SJCRH30 (cell line): ENCODE data around the gene INTS12. TPM values are rescaled to one million over a fixed set of nuclear protein-coding genes. Genes with fewer than 3 reads are reported as not detected.
"Not testable (repeated sequence)": the region's sequence is repeated elsewhere in the genome, so short reads cannot be mapped to it uniquely, and the experiment has no call there.

Experiments
- DNase-seq, 2 experiments: peaks; one replicate each; pipeline ENCODE4 v3.0.0-alpha.2; 2015 to 2020
- H3K27ac ChIP-seq: fragments of 250-450 bp; sonication (Bioruptor Pico); 2 replicates; pipeline ENCODE4 v1.5.1; 2020; ENCODE audit warnings: mild to moderate bottlenecking, moderate library complexity
- H3K27me3 ChIP-seq: fragments of 250-450 bp; sonication (Bioruptor Pico); 2 replicates; pipeline ENCODE4 v1.5.1; 2020; ENCODE audit warnings: mild to moderate bottlenecking, moderate library complexity
- H3K36me3 ChIP-seq: fragments of 250-450 bp; sonication (Bioruptor Pico); 2 replicates; pipeline ENCODE4 v1.5.1; 2020; ENCODE audit warnings: mild to moderate bottlenecking, moderate library complexity
- H3K4me1 ChIP-seq: fragments of 250-450 bp; sonication (Bioruptor Pico); 2 replicates; pipeline ENCODE4 v1.5.1; 2020; ENCODE audit warnings: mild to moderate bottlenecking, moderate library complexity
- H3K4me3 ChIP-seq: fragments of 250-450 bp; sonication (Bioruptor Pico); 2 replicates; pipeline ENCODE4 v1.5.1; 2020; ENCODE audit warnings: mild to moderate bottlenecking, moderate library complexity
- H3K9me3 ChIP-seq: fragments of 250-450 bp; sonication (Bioruptor Pico); replicated peaks from 2 replicates; pipeline ENCODE4 v1.5.1; 2020; ENCODE audit warnings: mild to moderate bottlenecking, moderate library complexity
- total RNA-seq: library from RNA; depleted of rRNA; stranded (reverse); fragments of >200 nt; shearing (Covaris generic); gene quantifications from 2 replicates; pipeline ENCODE4 v1.2.3, GENCODE V29; 2014

INTS12 gene
- total RNA-seq, 1 experiment from 2014 or later = 27.0 TPM

- DNase-seq = peak; percentile 64 to 88
- H3K36me3 ChIP-seq = no peaks in the 10 kb centered on the region
- peak overlapping the region; percentile 85 for H3K4me3 ChIP-seq
- H3K4me1 ChIP-seq = peaks cover 10% of the 10 kb centered on the region
- H3K27me3 ChIP-seq = no peaks in the 10 kb centered on the region
- no peaks in the 10 kb centered on the region for H3K9me3 ChIP-seq
- peak overlapping the region; percentile 91 for H3K27ac ChIP-seq
Measured at GRCh38 chr4:105710678-105711077, 2.2 kb upstream of the INTS12 start.

DNA sequence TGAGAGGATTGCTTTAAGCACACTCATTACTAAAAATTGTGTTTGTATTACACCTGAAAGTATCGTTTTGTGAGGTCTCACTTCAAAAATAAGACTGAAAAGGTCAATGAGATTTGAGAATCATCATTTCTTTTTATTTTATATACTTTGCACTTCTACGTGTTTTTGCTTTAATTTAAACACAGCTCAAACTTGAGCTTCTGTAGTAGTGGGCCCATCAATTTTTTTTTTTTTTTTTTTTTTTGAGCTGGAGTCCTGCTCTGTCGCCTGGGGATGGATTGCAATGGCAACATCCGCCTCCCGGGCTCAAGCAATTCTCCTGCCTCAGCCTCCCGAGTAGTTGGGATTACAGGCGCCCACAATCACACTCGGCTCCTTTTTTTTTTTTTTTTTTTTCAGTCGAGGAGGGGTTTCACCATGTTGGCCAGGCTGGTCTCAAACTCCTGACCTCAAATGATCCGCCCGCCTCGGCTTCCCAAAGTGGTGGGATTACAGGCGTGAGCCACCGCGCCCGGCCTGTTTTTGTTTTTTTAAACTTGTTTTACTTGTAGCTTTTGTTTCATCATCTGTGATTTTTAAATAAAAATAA, 1.6 kb upstream of the INTS12 start:
- H3K27ac ChIP-seq = peak overlapping the region; percentile 91
- H3K4me3 ChIP-seq = peak overlapping the region; percentile 85
- DNase-seq = peak; percentile 69 to 75
- peaks cover 10% of the 10 kb centered on the region for H3K4me1 ChIP-seq
- no peaks in the 10 kb centered on the region for H3K27me3 ChIP-seq
- no peaks in the 10 kb centered on the region for H3K9me3 ChIP-seq
- H3K36me3 ChIP-seq = 0 out of 2 replicates have a peak, but pooled peaks cover 2% of the 10 kb centered on the region

DNA sequence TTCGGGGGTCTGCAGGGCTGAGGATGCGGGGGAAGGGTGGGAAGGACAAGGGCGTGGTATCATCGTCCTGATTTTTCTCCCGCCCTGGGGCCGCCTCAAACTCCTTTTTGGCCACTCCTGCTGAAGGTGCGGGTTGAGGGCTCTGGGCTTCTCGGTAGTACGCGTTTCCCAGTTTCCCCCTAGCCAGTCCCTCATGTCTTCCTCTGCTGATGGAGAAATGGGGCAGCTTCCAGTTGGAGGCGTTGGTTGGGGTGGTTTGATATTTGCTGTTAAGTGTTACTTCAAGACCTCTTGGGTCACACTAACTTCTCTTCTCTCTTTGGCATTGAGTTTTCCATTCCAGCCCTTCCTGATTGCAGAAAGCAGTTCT, 577 bp upstream of the INTS12 start:
- Histone ChIP-seq H3K9me3 (no peaks in the 10 kb centered on the region), H3K36me3 (0 out of 2 replicates have a peak, but pooled peaks cover 2% of the 10 kb centered on the region), H3K27ac (peak overlapping the region; percentile 91), H3K4me3 (peak overlapping the region; percentile 85), H3K27me3 (no peaks in the 10 kb centered on the region), H3K4me1 (peaks cover 9% of the 10 kb centered on the region)
- DNase-seq = peak; percentile 52 to 65

- Histone ChIP-seq H3K4me1 (peaks cover 8% of the 10 kb centered on the region), H3K9me3 (no peaks in the 10 kb centered on the region), H3K27me3 (no peaks in the 10 kb centered on the region), H3K27ac (peak overlapping the region; percentile 91), H3K4me3 (peak overlapping the region; percentile 85), H3K36me3 (0 out of 2 replicates have a peak, but pooled peaks cover 2% of the 10 kb centered on the region)
- DNase-seq = no peak
Measured at GRCh38 chr4:105707782-105708180, 708 bp downstream of the INTS12 start.

DNA sequence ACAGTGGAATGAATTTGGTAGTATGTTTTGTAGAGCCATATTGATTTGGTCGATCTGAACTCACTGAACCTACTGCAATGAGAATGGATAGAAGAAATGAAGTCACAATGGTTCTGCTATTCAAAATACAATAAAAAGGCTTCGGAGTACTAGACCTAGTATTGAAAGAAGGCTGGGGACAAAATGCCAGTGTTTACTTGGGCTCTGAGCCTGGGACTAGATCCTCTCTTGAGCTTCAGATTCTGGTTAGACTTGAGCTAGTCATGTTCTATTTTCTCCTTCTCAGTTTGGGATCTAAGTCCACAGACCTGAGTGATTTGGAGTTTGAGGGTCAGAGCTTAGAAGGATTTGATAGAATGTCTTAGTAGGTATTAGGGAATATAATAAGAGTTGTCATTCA, 9.9 kb downstream of the INTS12 start:
- H3K9me3 ChIP-seq = no peaks in the 10 kb centered on the region
- no peak overlapping the region for H3K4me3 ChIP-seq
- no peaks in the 10 kb centered on the region for H3K27me3 ChIP-seq
- no peaks in the 10 kb centered on the region for H3K4me1 ChIP-seq
- no peak for DNase-seq
- no peak overlapping the region for H3K27ac ChIP-seq
- peaks cover 7% of the 10 kb centered on the region; the same call in 1 of the 2 replicates for H3K36me3 ChIP-seq

- H3K4me1 ChIP-seq, H3K27ac ChIP-seq, H3K27me3 ChIP-seq, H3K9me3 ChIP-seq, DNase-seq, H3K4me3 ChIP-seq: not testable (repeated sequence)
- H3K36me3 ChIP-seq = peaks cover 25% of the 10 kb centered on the region
Measured at GRCh38 chr4:105695832-105696231, 12.7 kb downstream of the INTS12 start.

DNA sequence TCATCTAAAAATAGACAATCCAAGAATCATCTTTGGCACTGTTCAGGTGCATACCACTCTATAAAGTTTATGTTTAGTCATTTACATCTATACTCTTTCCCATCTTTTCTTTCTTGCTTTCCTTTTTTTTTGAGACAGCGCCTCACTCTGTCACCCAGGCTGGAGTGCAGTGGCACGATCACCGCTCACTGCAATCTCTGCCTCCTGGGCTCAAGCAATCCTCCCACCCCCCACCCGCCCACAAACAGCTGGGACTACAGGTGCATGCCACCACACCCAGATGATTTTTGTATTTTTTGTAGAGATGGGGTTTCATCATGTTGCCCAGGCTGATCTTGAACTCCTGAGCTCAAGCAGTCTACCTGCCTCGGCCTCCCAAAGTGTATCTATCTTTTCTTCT, 13.7 kb downstream of the INTS12 start:
- H3K4me3 ChIP-seq, DNase-seq, H3K9me3 ChIP-seq, H3K4me1 ChIP-seq, H3K27ac ChIP-seq, H3K27me3 ChIP-seq: not testable (repeated sequence)
- H3K36me3 ChIP-seq = peaks cover 32% of the 10 kb centered on the region

- H3K27ac ChIP-seq = no peak overlapping the region
- no peaks in the 10 kb centered on the region for H3K9me3 ChIP-seq
- no peak overlapping the region for H3K4me3 ChIP-seq
- no peaks in the 10 kb centered on the region for H3K27me3 ChIP-seq
- DNase-seq = peak in 1 of 2 experiments; percentile 48
- H3K36me3 ChIP-seq = peaks cover 70% of the 10 kb centered on the region
- no peaks in the 10 kb centered on the region for H3K4me1 ChIP-seq
Measured at GRCh38 chr4:105686571-105686970, 21.9 kb downstream of the INTS12 start.

GRCh38 chr4:105683038-105683437, 25.5 kb downstream of the INTS12 start:
- Histone ChIP-seq H3K4me1 (peaks cover 15% of the 10 kb centered on the region), H3K27me3 (no peaks in the 10 kb centered on the region), H3K27ac (no peak overlapping the region), H3K9me3 (no peaks in the 10 kb centered on the region), H3K36me3 (peaks cover 41% of the 10 kb centered on the region), H3K4me3 (no peak overlapping the region)
- no peak for DNase-seq

DNA sequence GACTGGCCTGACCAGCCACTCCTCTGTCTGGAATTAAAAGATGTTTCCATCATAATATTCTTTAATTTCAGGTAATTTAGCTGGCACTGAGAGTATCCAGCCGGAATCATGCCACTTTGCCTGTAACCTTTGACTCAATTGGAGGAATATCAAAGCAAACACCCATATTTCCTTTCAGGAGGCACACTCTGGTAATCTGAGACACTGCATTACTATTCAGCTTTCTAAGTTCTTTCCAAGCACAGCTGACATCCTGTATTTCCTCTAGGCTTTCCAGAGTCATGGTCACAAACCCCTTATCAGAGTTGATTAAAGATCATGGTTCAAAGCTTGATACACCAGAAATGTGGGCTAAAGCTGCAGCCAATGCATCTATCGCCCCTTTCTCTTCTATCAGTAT, 29.3 kb downstream of the INTS12 start:
- DNase-seq = peak in 1 of 2 experiments; percentile 57
- H3K4me1 ChIP-seq = peaks cover 15% of the 10 kb centered on the region
- H3K36me3 ChIP-seq = peaks cover 18% of the 10 kb centered on the region
- no peaks in the 10 kb centered on the region for H3K9me3 ChIP-seq
- no peaks in the 10 kb centered on the region for H3K27me3 ChIP-seq
- no peak overlapping the region; the same call in 1 of the 2 replicates for H3K27ac ChIP-seq
- H3K4me3 ChIP-seq = no peak overlapping the region

DNA sequence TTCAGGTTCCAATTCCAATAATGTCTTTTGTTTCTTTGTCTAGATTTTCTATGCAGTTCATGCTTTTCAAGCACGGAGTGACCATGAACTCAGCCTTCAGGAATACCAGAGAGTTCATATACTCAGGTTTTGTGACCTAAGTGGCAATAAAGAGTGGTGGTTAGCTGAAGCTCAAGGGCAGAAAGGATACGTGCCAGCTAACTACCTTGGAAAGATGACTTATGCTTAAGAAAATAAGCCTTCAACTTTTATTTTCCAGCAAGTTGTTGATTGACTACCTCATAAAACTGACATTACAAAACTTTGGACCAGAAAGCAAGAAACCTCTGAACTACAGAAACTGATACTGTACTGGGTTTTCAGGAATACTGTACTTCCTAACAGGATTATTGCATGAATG, 30.8 kb downstream of the INTS12 start:
- no peak for DNase-seq
- Histone ChIP-seq H3K27ac (no peak overlapping the region), H3K4me3 (no peak overlapping the region), H3K27me3 (no peaks in the 10 kb centered on the region), H3K9me3 (no peaks in the 10 kb centered on the region), H3K4me1 (peaks cover 15% of the 10 kb centered on the region), H3K36me3 (peaks cover 9% of the 10 kb centered on the region)

DNA sequence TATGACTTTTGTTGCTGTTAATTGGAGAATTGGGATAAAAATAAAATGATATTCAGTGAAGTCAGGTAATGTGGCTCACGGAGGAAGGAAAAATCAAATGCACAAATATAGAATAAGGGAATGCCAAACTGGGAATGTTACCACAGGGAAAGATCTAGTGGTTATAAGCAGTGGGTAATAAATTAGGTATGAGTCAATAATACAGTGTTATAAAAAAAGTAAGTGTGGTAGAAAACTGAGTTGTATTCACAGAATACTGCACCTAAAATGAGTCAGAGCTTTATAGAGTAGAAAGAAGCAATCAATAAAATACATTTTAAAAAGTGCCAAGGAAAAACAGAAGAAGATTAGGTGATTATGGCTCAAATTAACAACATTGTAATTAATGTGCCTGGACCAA, 34.5 kb downstream of the INTS12 start:
- Histone ChIP-seq H3K27me3 (no peaks in the 10 kb centered on the region), H3K36me3 (no peaks in the 10 kb centered on the region), H3K4me1 (peaks cover 2% of the 10 kb centered on the region), H3K9me3 (no peaks in the 10 kb centered on the region), H3K4me3 (no peak overlapping the region), H3K27ac (no peak overlapping the region)
- no peak for DNase-seq

DNA sequence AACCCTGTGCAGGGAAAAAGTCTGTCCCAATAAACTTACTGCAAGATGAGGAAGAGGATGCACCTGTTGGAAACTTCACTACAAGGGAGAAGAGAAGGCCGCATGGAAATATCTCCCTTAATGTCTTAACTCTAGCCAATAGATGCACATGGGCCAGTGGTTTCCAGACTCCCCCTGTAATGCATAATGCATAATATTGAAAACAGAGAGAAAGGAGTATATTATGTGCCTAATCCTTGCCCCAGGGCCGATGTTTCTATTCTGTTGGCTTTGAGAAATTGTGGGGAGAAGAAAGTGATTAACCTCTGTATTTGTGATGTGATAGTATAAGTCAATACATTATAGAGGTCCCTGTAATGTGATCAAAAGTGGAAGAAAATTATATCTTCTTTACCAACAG, 37.2 kb downstream of the INTS12 start:
- Histone ChIP-seq H3K27ac (no peak overlapping the region), H3K4me1 (no peaks in the 10 kb centered on the region)

GRCh38 chr4:105670684-105671083, 37.8 kb downstream of the INTS12 start:
- H3K4me3 ChIP-seq = no peak overlapping the region
- DNase-seq = no peak
- no peaks in the 10 kb centered on the region for H3K4me1 ChIP-seq
- H3K36me3 ChIP-seq = no peaks in the 10 kb centered on the region
- no peak overlapping the region for H3K27ac ChIP-seq
- H3K9me3 ChIP-seq = no peaks in the 10 kb centered on the region
- no peaks in the 10 kb centered on the region for H3K27me3 ChIP-seq

More for the DNA sequence above, 37.2 kb downstream of the INTS12 start:
- H3K4me3 ChIP-seq = no peak overlapping the region
- H3K36me3 ChIP-seq = no peaks in the 10 kb centered on the region
- no peaks in the 10 kb centered on the region for H3K27me3 ChIP-seq
- no peak for DNase-seq
- no peaks in the 10 kb centered on the region for H3K9me3 ChIP-seq

- H3K27me3 ChIP-seq = no peaks in the 10 kb centered on the region
- peak in 1 of 2 experiments; percentile 53 for DNase-seq
- no peak overlapping the region for H3K4me3 ChIP-seq
- H3K4me1 ChIP-seq = no peaks in the 10 kb centered on the region
- no peak overlapping the region for H3K27ac ChIP-seq
- H3K9me3 ChIP-seq = no peaks in the 10 kb centered on the region
- no peaks in the 10 kb centered on the region for H3K36me3 ChIP-seq
Measured at GRCh38 chr4:105666693-105667092, 41.8 kb downstream of the INTS12 start.
